Activated T-cell treated with anti-CD3 and anti-CD28 coated beads for 4 hours (primary cell): ENCODE measurements around the gene CMTR1.

Source experiments
- DNase-seq: peaks from one replicate; pipeline ENCODE4 v3.0.0-alpha.2; 2020

Gene CMTR1

DNA sequence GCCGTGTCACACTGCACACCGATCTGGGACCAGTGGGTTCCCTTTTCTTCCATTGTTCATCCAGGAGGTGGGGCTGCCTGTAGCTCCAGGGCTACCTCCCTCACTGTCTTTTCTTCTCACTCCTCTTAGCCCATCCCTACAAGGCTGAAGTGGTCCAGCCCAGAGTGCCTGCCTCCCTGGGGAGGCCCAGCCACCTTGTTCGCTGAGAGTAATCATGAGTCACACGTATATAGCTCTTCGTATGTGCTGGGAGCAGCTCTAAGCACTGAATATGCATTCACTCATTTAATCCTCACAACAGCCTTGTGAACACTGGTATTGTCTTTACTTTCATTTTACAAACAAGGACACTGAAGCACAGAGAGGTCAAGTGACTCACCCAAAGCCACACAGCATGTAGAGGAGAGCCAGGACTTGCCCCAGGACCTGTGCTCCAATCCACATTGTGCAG, 81.3 kb downstream of the CMTR1 start:
- no peak for DNase-seq

DNA sequence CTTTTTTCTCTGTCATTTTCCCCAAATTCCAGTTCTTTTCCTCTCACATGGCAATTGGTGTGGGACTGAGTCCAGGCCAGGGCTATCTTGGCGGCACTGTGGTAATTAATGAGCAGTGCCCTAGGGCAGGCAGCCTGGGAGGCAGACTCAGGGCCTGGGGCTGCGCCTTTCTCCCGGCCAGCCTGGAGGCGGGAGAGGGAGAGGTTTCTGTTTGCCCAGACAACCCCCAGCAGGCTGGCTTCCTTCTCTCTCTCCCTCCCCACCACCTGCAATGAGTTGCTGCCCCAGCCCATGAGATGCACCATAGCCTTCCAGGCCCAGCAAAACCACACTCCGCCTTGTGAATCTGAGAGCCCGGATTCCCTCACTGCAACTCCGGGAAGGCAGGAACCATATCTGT, 81.8 kb downstream of the CMTR1 start:
- no peak for DNase-seq

- DNase-seq = no peak
These were observed 82.7 kb downstream of the CMTR1 start for GRCh38 chr6:37515712-37516075.

- DNase-seq = peak; percentile 78
These were observed 83.3 kb downstream of the CMTR1 start for GRCh38 chr6:37516076-37516919.

- no peak for DNase-seq
These were observed 83.9 kb downstream of the CMTR1 start for GRCh38 chr6:37516920-37517405.

GRCh38 chr6:37517411-37517812, 84.4 kb downstream of the CMTR1 start:
- peak; percentile 48 for DNase-seq

- DNase-seq = no peak
These were observed 85.1 kb downstream of the CMTR1 start for GRCh38 chr6:37518116-37518515.

DNA sequence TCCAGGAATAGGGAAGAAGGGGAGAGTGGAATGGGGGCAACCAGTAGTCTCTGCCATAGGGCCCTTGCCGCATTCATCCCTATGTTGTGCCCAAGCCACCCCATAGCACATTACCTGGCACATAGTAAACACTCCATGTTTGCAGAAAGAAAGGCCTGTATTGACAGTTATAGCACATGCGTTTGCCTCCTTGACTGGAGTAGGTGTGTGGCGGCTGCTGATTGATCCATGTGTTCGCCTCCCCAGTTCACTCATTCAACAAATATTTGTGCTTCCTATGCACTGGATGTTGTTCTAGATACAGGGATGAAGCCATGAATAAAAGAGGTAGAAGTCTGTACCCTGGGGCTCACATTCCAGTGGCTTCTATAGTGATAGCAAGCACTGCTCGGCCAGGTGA, 86.4 kb downstream of the CMTR1 start:
- DNase-seq = no peak

GRCh38 chr6:37520926-37521325, 87.9 kb downstream of the CMTR1 start:
- DNase-seq = no peak

GRCh38 chr6:37521674-37522073, 88.7 kb downstream of the CMTR1 start:
- no peak for DNase-seq

- no peak for DNase-seq
These were observed 89.8 kb downstream of the CMTR1 start for GRCh38 chr6:37522836-37523235.

- DNase-seq = no peak
These were observed 90.4 kb downstream of the CMTR1 start for GRCh38 chr6:37523412-37523811.

DNA sequence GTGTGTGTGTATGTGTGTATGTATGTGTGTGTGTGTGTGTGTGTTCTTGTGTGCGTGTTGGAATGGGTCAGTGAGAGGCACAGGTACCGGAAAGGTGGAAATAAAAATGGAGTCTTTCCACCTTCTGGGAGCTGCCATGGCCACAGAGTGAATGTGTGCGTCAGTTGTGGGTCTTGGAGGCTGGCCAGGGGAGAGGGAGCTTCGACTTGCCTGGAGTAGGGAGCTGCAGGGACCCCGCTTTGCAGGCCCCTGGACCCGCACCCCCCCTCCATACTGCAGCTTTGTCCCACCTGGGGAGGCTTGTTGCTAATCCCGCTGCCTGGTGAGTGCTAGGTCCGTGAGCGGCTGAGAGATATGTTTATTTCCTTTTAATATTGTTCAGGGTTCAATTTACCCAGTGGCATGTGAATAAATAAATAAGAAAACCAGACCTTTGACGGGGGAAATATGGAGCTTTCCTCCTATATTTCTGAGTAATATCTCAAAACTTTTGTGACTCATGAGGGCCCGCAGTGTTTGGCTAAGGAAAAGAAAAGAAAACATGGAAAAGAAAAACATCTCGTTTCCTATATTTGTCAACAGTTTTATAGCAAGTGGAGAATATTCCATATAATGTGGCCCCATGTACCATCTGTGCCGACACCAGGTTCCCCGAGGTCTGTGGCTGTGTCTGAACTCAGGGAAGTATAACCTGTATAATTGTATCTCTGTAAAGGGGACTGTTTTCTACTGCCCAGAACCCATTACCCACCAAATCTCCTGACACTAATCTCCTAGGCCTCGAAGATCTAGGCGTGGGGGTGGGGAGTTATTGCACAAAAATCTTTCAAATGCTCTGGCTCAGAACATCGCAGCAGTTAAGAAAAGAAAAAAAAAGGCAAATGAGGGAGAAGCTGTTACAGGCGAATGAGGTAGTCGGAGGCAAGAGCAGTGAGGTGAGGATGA, 91.3 kb downstream of the CMTR1 start:
- DNase-seq = no peak

- no peak for DNase-seq
These were observed 91.9 kb downstream of the CMTR1 start for GRCh38 chr6:37524970-37525318.

- no peak for DNase-seq
These were observed 92.7 kb downstream of the CMTR1 start for GRCh38 chr6:37525460-37526357.

- DNase-seq = no peak
These were observed 95.5 kb downstream of the CMTR1 start for GRCh38 chr6:37528541-37528940.

GRCh38 chr6:37530297-37530696, 97.3 kb downstream of the CMTR1 start:
- DNase-seq = no peak

GRCh38 chr6:37531026-37531425, 98.0 kb downstream of the CMTR1 start:
- DNase-seq = no peak
